Chondrocyte (in vitro differentiated cells): ENCODE data around the gene BNC2. TPM values are rescaled to one million over a fixed set of nuclear protein-coding genes. Genes with fewer than 3 reads are reported as not detected.
A peak's percentile ranks its signal among the peaks of the same experiment; 100 is the strongest.

ENCODE experiments used
- DNase-seq: peaks from one replicate; pipeline ENCODE4 v3.0.0; 2021; ENCODE audit warnings: mixed read lengths, low spot score
- H3K27ac Mint-ChIP-seq: one replicate; pipeline ENCODE4 v1.8.0; 2021; ENCODE audit warnings: mild to moderate bottlenecking, moderate library complexity, mixed read lengths; ENCODE audit not compliant: unreplicated experiment
- H3K27me3 Mint-ChIP-seq: 2 replicates; pipeline ENCODE4 v1.8.0; 2021; ENCODE audit warnings: low read depth, mixed read lengths
- H3K36me3 Mint-ChIP-seq: 2 replicates; pipeline ENCODE4 v1.8.0; 2021; ENCODE audit warnings: low read depth, mixed read lengths
- H3K4me1 Mint-ChIP-seq: 2 replicates; pipeline ENCODE4 v1.8.0; 2021; ENCODE audit warnings: low read depth, mild to moderate bottlenecking, mixed read lengths
- H3K4me3 Mint-ChIP-seq: one replicate; pipeline ENCODE4 v1.8.0; 2021; ENCODE audit warnings: mild to moderate bottlenecking, moderate library complexity, mixed read lengths; ENCODE audit not compliant: unreplicated experiment
- H3K9me3 Mint-ChIP-seq: 2 replicates; pipeline ENCODE4 v1.8.0; 2021; ENCODE audit warnings: low read depth, mixed read lengths
- total RNA-seq: library from RNA; stranded (reverse); gene quantifications from 3 replicates; pipeline ENCODE4 v1.2.1, GENCODE V29; 2021
- TF ChIP-seq, protein P1 (sequence below): fragments of 200-600 bp; sonication (generic); IDR thresholded peaks from 2 replicates; pipeline ENCODE4 v1.5.0; 2021; ENCODE audit warnings: antibody characterized with exemption, mild to moderate bottlenecking, moderate library complexity

Gene BNC2
- total RNA-seq, 1 donor from 2014 or later = 17.8 TPM

DNA sequence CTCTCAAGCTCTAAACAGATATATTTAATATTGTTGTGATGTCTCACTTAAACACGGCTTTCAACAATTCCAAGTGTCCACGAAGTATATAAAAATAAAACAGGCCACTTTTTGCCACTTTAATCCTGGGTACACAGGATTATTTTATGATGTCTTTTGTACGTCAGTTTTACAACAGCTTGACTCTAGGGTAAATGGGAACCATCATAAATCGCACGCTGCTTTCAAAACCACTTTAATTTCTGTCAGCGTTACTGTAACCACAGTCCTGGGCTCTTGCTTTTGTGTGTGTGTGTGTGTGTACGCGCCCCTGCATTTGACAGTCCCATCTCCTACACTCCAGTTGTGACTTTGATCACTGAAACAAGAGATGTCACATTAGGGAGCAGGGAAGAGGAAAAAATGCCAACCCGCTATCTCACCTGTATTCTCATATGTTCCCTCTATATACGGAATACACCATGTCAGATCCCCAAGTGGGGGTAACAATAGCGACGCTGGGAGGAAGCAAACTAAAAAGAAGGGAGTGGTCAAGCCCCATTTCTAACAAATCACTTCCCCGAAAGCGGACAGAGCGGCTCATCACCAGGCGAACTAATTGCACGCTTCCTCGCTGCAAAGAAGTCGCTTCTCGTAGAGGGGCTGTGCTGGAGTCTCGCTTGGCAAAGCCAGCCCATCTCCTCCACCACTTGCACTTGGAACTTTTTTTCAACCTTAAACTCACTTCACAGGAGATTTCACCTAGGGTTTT lies 1.2 kb downstream of the BNC2 start:
- TF ChIP-seq, protein P1, sequence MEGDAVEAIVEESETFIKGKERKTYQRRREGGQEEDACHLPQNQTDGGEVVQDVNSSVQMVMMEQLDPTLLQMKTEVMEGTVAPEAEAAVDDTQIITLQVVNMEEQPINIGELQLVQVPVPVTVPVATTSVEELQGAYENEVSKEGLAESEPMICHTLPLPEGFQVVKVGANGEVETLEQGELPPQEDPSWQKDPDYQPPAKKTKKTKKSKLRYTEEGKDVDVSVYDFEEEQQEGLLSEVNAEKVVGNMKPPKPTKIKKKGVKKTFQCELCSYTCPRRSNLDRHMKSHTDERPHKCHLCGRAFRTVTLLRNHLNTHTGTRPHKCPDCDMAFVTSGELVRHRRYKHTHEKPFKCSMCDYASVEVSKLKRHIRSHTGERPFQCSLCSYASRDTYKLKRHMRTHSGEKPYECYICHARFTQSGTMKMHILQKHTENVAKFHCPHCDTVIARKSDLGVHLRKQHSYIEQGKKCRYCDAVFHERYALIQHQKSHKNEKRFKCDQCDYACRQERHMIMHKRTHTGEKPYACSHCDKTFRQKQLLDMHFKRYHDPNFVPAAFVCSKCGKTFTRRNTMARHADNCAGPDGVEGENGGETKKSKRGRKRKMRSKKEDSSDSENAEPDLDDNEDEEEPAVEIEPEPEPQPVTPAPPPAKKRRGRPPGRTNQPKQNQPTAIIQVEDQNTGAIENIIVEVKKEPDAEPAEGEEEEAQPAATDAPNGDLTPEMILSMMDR = no peak
- no peaks in the 10 kb centered on the region for H3K27me3 Mint-ChIP-seq
- H3K4me3 Mint-ChIP-seq = peak overlapping the region; percentile 95
- H3K9me3 Mint-ChIP-seq = no peaks in the 10 kb centered on the region
- H3K36me3 Mint-ChIP-seq = no peaks in the 10 kb centered on the region
- peaks cover 59% of the 10 kb centered on the region for H3K4me1 Mint-ChIP-seq
- H3K27ac Mint-ChIP-seq = peak overlapping the region; percentile 98
- DNase-seq = no peak

DNA sequence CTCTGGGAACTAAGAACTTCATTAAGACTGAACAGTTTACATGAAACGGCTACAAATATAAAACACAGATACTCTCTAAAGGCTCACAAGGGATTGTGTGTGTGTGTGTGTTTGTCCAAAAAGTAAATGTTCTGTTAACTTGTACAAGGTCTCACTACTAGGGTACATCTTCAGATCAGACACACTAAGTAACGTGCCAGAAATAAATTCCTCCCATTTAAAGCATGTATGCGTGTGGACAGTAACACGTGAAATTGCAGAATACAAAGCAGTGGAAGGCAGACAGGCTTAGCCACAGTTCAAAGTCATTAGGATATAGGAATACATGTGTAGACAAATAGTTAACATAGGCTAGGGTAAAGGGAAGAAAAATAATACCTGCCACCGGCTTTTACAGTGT lies 1.8 kb downstream of the BNC2 start:
- H3K4me1 Mint-ChIP-seq = peaks cover 61% of the 10 kb centered on the region
- no peaks in the 10 kb centered on the region for H3K9me3 Mint-ChIP-seq
- H3K4me3 Mint-ChIP-seq = peak overlapping the region; percentile 95
- H3K27ac Mint-ChIP-seq = peak overlapping the region; percentile 98
- H3K36me3 Mint-ChIP-seq = no peaks in the 10 kb centered on the region
- DNase-seq = no peak
- TF ChIP-seq, protein P1 = no peak
- no peaks in the 10 kb centered on the region for H3K27me3 Mint-ChIP-seq

DNA sequence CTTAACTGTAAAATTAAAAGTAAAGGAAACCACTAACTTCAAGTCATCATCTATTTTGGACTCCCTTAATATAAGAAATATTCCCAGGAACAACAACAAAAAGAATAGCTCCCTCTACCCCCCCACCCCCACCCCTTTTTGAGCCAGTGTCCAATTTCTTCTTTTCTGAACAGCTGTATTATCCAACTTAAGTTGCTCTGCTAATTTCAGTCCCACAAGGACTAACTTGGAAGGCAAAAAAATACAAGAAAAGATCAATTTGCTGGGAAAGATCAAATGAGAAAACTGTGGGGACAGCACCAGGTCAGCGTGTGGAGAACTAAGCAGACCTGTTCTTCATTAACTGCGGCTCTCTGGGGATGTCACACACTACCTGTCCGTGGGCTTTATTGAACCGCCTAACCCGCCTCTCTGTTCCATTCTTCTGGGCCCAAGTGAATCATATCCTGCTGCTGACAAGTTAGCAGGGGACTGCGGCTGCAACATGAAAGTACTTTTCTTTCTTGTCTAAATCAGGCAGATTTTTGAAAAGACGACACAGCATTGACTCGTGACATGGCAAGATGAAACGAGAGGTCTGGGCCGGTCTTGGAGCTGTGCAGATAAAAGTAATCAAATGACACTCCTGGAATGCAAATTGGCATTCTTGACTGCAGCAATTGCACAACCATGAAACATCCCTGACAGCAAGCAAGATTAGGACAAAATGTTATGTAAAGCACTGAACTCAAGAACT lies 2.7 kb downstream of the BNC2 start:
- Mint-ChIP-seq H3K4me1 (peaks cover 68% of the 10 kb centered on the region), H3K4me3 (peak overlapping the region; percentile 95), H3K27ac (peak overlapping the region; percentile 98), H3K36me3 (no peaks in the 10 kb centered on the region), H3K27me3 (no peaks in the 10 kb centered on the region), H3K9me3 (no peaks in the 10 kb centered on the region)
- TF ChIP-seq, protein P1 = no peak
- no peak for DNase-seq

DNA sequence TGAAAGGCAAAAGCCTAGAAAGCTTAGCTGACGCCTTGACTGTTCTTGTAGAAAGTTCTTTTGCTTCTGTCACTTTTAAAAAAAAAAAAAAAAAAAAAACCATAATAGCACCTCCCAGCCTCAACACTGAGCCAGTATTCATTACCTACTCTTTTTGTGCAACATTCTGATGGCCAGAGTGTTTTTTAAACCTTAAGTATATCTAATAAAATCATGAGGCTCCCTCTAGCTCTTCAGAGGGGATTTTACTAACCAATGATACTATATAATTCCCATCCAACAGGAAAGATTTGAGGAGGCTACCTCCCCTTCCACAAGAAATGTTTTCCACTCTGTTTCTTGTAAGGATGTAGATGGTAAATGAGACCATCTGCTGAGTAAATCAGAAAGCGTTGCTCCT lies 3.9 kb downstream of the BNC2 start:
- Mint-ChIP-seq H3K27me3 (no peaks in the 10 kb centered on the region), H3K9me3 (no peaks in the 10 kb centered on the region), H3K27ac (peak overlapping the region; percentile 98), H3K36me3 (no peaks in the 10 kb centered on the region), H3K4me1 (peaks cover 64% of the 10 kb centered on the region), H3K4me3 (no peak overlapping the region)
- DNase-seq = no peak
- TF ChIP-seq, protein P1 = peak; percentile 64

DNA sequence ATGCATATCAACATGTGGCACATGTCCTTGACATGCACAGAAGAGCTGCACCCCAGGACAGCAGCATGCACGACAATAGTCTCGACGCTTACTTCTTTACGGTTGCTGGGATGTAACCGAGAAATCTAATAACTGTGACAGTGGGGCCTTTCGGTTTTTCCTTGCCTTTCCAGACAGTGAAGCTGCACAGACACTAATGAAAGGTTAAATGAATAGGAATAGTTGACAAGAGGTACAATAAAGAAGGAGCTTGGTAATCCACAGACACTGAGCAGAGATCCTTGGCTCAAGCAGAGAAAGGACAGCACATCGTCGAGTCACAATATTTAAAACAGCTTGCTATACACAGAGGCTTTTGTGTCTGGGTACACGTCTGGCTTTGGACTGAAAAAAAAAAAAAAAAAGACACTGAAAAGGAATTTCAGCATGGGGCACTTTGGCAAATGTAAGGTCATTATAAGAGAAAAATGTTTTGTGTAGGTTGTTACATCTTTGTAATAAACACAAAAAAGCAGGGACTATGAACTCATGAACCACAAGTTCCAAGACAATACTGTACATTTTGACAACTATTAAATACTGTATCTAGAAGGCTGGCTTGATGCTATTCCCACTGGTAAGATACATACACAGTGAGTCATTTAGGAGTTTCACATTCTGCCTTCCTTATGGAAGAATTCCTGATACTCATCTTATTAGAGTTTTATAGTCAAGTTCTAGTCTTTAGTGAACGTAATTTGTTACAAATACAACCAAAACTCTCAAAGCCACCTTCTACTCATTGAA lies 5.6 kb downstream of the BNC2 start:
- DNase-seq = no peak
- no peaks in the 10 kb centered on the region for H3K9me3 Mint-ChIP-seq
- TF ChIP-seq, protein P1 = no peak
- peak overlapping the region; percentile 98 for H3K27ac Mint-ChIP-seq
- H3K36me3 Mint-ChIP-seq = no peaks in the 10 kb centered on the region
- peak overlapping the region; percentile 55 for H3K4me3 Mint-ChIP-seq
- no peaks in the 10 kb centered on the region for H3K27me3 Mint-ChIP-seq
- peaks cover 72% of the 10 kb centered on the region for H3K4me1 Mint-ChIP-seq
